Caco-2 (cell line): ENCODE data around the gene PDZD2. TPM values are rescaled to one million over a fixed set of nuclear protein-coding genes. Genes with fewer than 3 reads are reported as not detected.

Source experiments
- BruUV-seq: library from RNA; stranded (reverse); fragments of 400-500 nt; replicated peaks from 2 replicates; lab custom pipeline; 2021; lab: Mats Ljungman, UMichigan
- CTCF ChIA-PET: fragments of 300-600 bp; sonication (Branson Sonifier 250); formaldehyde crosslinking; loops from one replicate; lab custom pipeline; 2022; ENCODE audit warnings: antibody characterized with exemption; lab: Charles Lee
- POLR2A ChIA-PET: fragments of 300-600 bp; sonication (Branson Sonifier 250); formaldehyde crosslinking; loops from one replicate; lab custom pipeline; 2022; ENCODE audit warnings: antibody characterized with exemption; lab: Charles Lee
- DNase-seq, 2 experiments: peaks; one replicate each; pipeline versions ENCODE4 v3.0.0 to v3.0.0-alpha.2; 2020 to 2022
- H3K27me3 ChIP-seq: replicated peaks from 2 replicates; pipeline ENCODE4 v1.6.0; 2011; ENCODE audit warnings: low read length; ENCODE audit not compliant: control insufficient read depth, insufficient read depth
- H3K36me3 ChIP-seq: 2 replicates; pipeline ENCODE4 v1.5.1; 2011; ENCODE audit warnings: low read length; ENCODE audit not compliant: control insufficient read depth, insufficient read depth
- H3K4me1 ChIP-seq: fragments of 250-450 bp; sonication (Bioruptor Pico); 2 replicates; pipeline ENCODE4 v1.5.1; 2020; ENCODE audit warnings: mild to moderate bottlenecking
- H3K4me3 ChIP-seq: 2 replicates; pipeline ENCODE4 v1.5.1; 2011; ENCODE audit warnings: low read depth, mild to moderate bottlenecking, control low read depth, low read length
- H3K9me3 ChIP-seq: fragments of 250-450 bp; sonication (Bioruptor Pico); 2 replicates; pipeline ENCODE4 v1.5.1; 2020; ENCODE audit warnings: mild to moderate bottlenecking, moderate library complexity
- H3K27ac Mint-ChIP-seq: one replicate; pipeline ENCODE4 v1.8.0; 2022; ENCODE audit warnings: mixed read lengths; ENCODE audit not compliant: unreplicated experiment
- H3K27me3 Mint-ChIP-seq: one replicate; pipeline ENCODE4 v1.8.0; 2022; ENCODE audit warnings: mixed read lengths; ENCODE audit not compliant: insufficient read depth, unreplicated experiment
- H3K36me3 Mint-ChIP-seq: one replicate; pipeline ENCODE4 v1.8.0; 2022; ENCODE audit warnings: mild to moderate bottlenecking, mixed read lengths; ENCODE audit not compliant: insufficient read depth, unreplicated experiment
- H3K4me1 Mint-ChIP-seq: one replicate; pipeline ENCODE4 v1.8.0; 2022; ENCODE audit warnings: low read depth, mixed read lengths; ENCODE audit not compliant: unreplicated experiment
- H3K4me3 Mint-ChIP-seq: one replicate; pipeline ENCODE4 v1.8.0; 2022; ENCODE audit warnings: mild to moderate bottlenecking, moderate library complexity, mixed read lengths; ENCODE audit not compliant: unreplicated experiment
- H3K9me3 Mint-ChIP-seq: one replicate; pipeline ENCODE4 v1.8.0; 2022; ENCODE audit warnings: mixed read lengths; ENCODE audit not compliant: unreplicated experiment
- CTCF ChIP-seq, 2 experiments: fragments of 200-600 bp in 1 of 2; IDR thresholded peaks; 1 replicate in 1 of 2; 2 replicates in 1 of 2; pipeline versions ENCODE4 v1.5.1 to v1.8.0; 2011 to 2022; ENCODE audit warnings: antibody characterized with exemption in 1 of 2, control low read depth in 1 of 2, inconsistent platforms in 1 of 2, low read depth in 1 of 2, low read length in 1 of 2, mild to moderate bottlenecking in 1 of 2, moderate library complexity in 1 of 2; ENCODE audit not compliant: insufficient read depth in 1 of 2, severe bottlenecking in 1 of 2, unreplicated experiment in 1 of 2
- intact Hi-C: fragments of 100-400 bp; cut with micrococcal nuclease; formaldehyde crosslinking; loops from one replicate; pipeline ENCODE4 v1.10.0; 2022; ENCODE audit not compliant: unreplicated experiment
- total RNA-seq: library from RNA; stranded (reverse); gene quantifications from 2 replicates; pipeline ENCODE4 v1.2.3, GENCODE V29; 2022

The PDZD2 gene
- total RNA-seq, 1 experiment from 2014 or later = 0.16 TPM

- Histone ChIP-seq H3K27me3 (no peaks in the 10 kb centered on the region), H3K9me3 (no peaks in the 10 kb centered on the region), H3K4me1 (no peaks in the 10 kb centered on the region), H3K4me3 (no peak overlapping the region), H3K36me3 (no peaks in the 10 kb centered on the region)
- DNase-seq = no peak
- Mint-ChIP-seq H3K27ac (no peak overlapping the region), H3K9me3 (no peaks in the 10 kb centered on the region), H3K4me1 (no peaks in the 10 kb centered on the region), H3K27me3 (peaks cover 6% of the 10 kb centered on the region), H3K4me3 (no peak overlapping the region), H3K36me3 (no peaks in the 10 kb centered on the region)
- ChIA-PET POLR2A (no interaction called here), CTCF (no interaction called here)
- no TSS peak for BruUV-seq
- intact Hi-C loops = no loop called here
- TF ChIP-seq CTCF (IDR thresholded peaks at IDR 0.05; ENCODE audit: insufficient read depth in 1 of 2, low read depth in 1 of 2, low read length in 1 of 2, severe bottlenecking in 1 of 2, unreplicated experiment in 1 of 2) = no peak
These were observed 309.1 kb downstream of the PDZD2 start for GRCh38 chr5:31948006-31948405.

- Mint-ChIP-seq H3K27me3 (peaks cover 12% of the 10 kb centered on the region), H3K27ac (no peak overlapping the region), H3K4me3 (no peak overlapping the region), H3K36me3 (no peaks in the 10 kb centered on the region), H3K4me1 (no peaks in the 10 kb centered on the region), H3K9me3 (no peaks in the 10 kb centered on the region)
- Histone ChIP-seq H3K9me3 (no peaks in the 10 kb centered on the region), H3K27me3 (no peaks in the 10 kb centered on the region), H3K36me3 (no peaks in the 10 kb centered on the region), H3K4me1 (no peaks in the 10 kb centered on the region), H3K4me3 (no peak overlapping the region)
- BruUV-seq = no TSS peak
- CTCF ChIA-PET = no interaction called here
- POLR2A ChIA-PET = no interaction called here
- intact Hi-C loops = no loop called here
- DNase-seq = no peak
- no peak for TF ChIP-seq CTCF (IDR thresholded peaks at IDR 0.05; ENCODE audit: insufficient read depth in 1 of 2, low read depth in 1 of 2, low read length in 1 of 2, severe bottlenecking in 1 of 2, unreplicated experiment in 1 of 2)
These were observed 313.1 kb downstream of the PDZD2 start for GRCh38 chr5:31952067-31952466.

- TF ChIP-seq CTCF (IDR thresholded peaks at IDR 0.05; ENCODE audit: insufficient read depth in 1 of 2, low read depth in 1 of 2, low read length in 1 of 2, severe bottlenecking in 1 of 2, unreplicated experiment in 1 of 2) = no peak
- intact Hi-C loops = no loop called here
- no peak for DNase-seq
- H3K9me3 ChIP-seq = no peaks in the 10 kb centered on the region
- Mint-ChIP-seq H3K27ac (no peak overlapping the region), H3K36me3 (no peaks in the 10 kb centered on the region), H3K9me3 (no peaks in the 10 kb centered on the region), H3K4me3 (no peak overlapping the region), H3K27me3 (peaks cover 12% of the 10 kb centered on the region), H3K4me1 (no peaks in the 10 kb centered on the region)
- CTCF ChIA-PET = no interaction called here
- no TSS peak for BruUV-seq
- POLR2A ChIA-PET = no interaction called here
- H3K27me3 ChIP-seq = no peaks in the 10 kb centered on the region
- H3K36me3 ChIP-seq = no peaks in the 10 kb centered on the region
- no peaks in the 10 kb centered on the region for H3K4me1 ChIP-seq
- H3K4me3 ChIP-seq = no peak overlapping the region
These were observed 315.2 kb downstream of the PDZD2 start for GRCh38 chr5:31954091-31954490.
